Measurements from ENCODE around the gene FAM124B.
A peak's percentile ranks its signal among the peaks of the same experiment; 100 is the strongest.

Gene FAM124B

GRCh38 chr2:224377751-224378700 is 23.9 kb downstream of the FAM124B start:
- Histone ChIP-seq H3K9ac (ENCODE audit: low read length) (no peak overlapping the region), H3K9me3 (ENCODE audit: low read length) (no peaks in the 10 kb centered on the region), H3K4me1 (ENCODE audit: insufficient read depth, low read length, severe bottlenecking) (no peaks in the 10 kb centered on the region), H2AFZ (ENCODE audit: low read length) (no peak overlapping the region), H3K27ac (ENCODE audit: low read depth, low read length, poor library complexity, severe bottlenecking) (no peak overlapping the region), H3F3A (ENCODE audit: insufficient read depth, low read length) (no peaks in the 10 kb centered on the region), H3K27me3 (ENCODE audit: insufficient read depth, low read length) (no peaks in the 10 kb centered on the region), H3K79me2 (ENCODE audit: insufficient read depth, low read length) (no peaks in the 10 kb centered on the region), H3K4me3 (ENCODE audit: low read depth, low read length, poor library complexity, severe bottlenecking) (no peak overlapping the region), H3K9me2 (ENCODE audit: low read depth, low read length) (no peaks in the 10 kb centered on the region), H3K36me3 (ENCODE audit: insufficient read depth, low read length) (no peaks in the 10 kb centered on the region), H4K20me1 (ENCODE audit: insufficient read depth, low read length) (no peaks in the 10 kb centered on the region), H3K4me2 (ENCODE audit: low read length) (no peak overlapping the region)
- TF ChIP-seq CTCF (IDR thresholded peaks at IDR 0.05; ENCODE audit: low read length) = peak; percentile 25; the same call in 1 of the 2 replicates
- TF ChIP-seq EZH2 (IDR thresholded peaks at IDR 0.05; ENCODE audit: borderline replicate concordance, low read length) = no peak

GRCh38 chr2:224372641-224373040 is 29.3 kb downstream of the FAM124B start:
- H3F3A ChIP-seq (ENCODE audit: insufficient read depth, low read length) = no peaks in the 10 kb centered on the region
- no peaks in the 10 kb centered on the region for H4K20me1 ChIP-seq (ENCODE audit: insufficient read depth, low read length)
- TF ChIP-seq CTCF (IDR thresholded peaks at IDR 0.05; ENCODE audit: low read length) (no peak), EZH2 (IDR thresholded peaks at IDR 0.05; ENCODE audit: borderline replicate concordance, low read length) (no peak)
- no peaks in the 10 kb centered on the region for H3K36me3 ChIP-seq (ENCODE audit: insufficient read depth, low read length)
- no peak overlapping the region for H3K27ac ChIP-seq (ENCODE audit: low read depth, low read length, poor library complexity, severe bottlenecking)
- H3K4me3 ChIP-seq (ENCODE audit: low read depth, low read length, poor library complexity, severe bottlenecking) = no peak overlapping the region
- no peaks in the 10 kb centered on the region for H3K9me2 ChIP-seq (ENCODE audit: low read depth, low read length)
- no peak overlapping the region for H3K4me2 ChIP-seq (ENCODE audit: low read length)
- H3K27me3 ChIP-seq (ENCODE audit: insufficient read depth, low read length) = no peaks in the 10 kb centered on the region
- H3K4me1 ChIP-seq (ENCODE audit: insufficient read depth, low read length, severe bottlenecking) = no peaks in the 10 kb centered on the region
- H3K9ac ChIP-seq (ENCODE audit: low read length) = no peak overlapping the region
- H2AFZ ChIP-seq (ENCODE audit: low read length) = no peak overlapping the region
- no peaks in the 10 kb centered on the region; the same call in 1 of the 2 replicates for H3K9me3 ChIP-seq (ENCODE audit: low read length)
- no peaks in the 10 kb centered on the region for H3K79me2 ChIP-seq (ENCODE audit: insufficient read depth, low read length)

GRCh38 chr2:224369028-224369632 is 32.8 kb downstream of the FAM124B start:
- Histone ChIP-seq H3K4me2 (ENCODE audit: low read length) (no peak overlapping the region), H3K27ac (ENCODE audit: low read depth, low read length, poor library complexity, severe bottlenecking) (no peak overlapping the region), H3K79me2 (ENCODE audit: insufficient read depth, low read length) (no peaks in the 10 kb centered on the region), H3K27me3 (ENCODE audit: insufficient read depth, low read length) (no peaks in the 10 kb centered on the region), H3K9ac (ENCODE audit: low read length) (no peak overlapping the region), H3K4me3 (ENCODE audit: low read depth, low read length, poor library complexity, severe bottlenecking) (no peak overlapping the region), H3K9me3 (ENCODE audit: low read length) (no peaks in the 10 kb centered on the region; the same call in 1 of the 2 replicates), H3F3A (ENCODE audit: insufficient read depth, low read length) (no peaks in the 10 kb centered on the region), H2AFZ (ENCODE audit: low read length) (no peak overlapping the region), H3K9me2 (ENCODE audit: low read depth, low read length) (no peaks in the 10 kb centered on the region), H3K4me1 (ENCODE audit: insufficient read depth, low read length, severe bottlenecking) (no peaks in the 10 kb centered on the region), H3K36me3 (ENCODE audit: insufficient read depth, low read length) (no peaks in the 10 kb centered on the region), H4K20me1 (ENCODE audit: insufficient read depth, low read length) (no peaks in the 10 kb centered on the region)
- TF ChIP-seq CTCF (IDR thresholded peaks at IDR 0.05; ENCODE audit: low read length) (peak; percentile 80), EZH2 (IDR thresholded peaks at IDR 0.05; ENCODE audit: borderline replicate concordance, low read length) (no peak)

Data from OCI-LY1 (cell line).